Fibroblast of lung (primary cell): ENCODE results near the gene RAB13.

ENCODE experiments used
- CTCF ChIP-seq, 2 donors: IDR thresholded peaks in 1 of 2; conservative IDR thresholded peaks in 1 of 2; 1 replicate in 1 of 2; 2 replicates in 1 of 2; pipeline ENCODE4 v1.5.1; 2011 to 2012; ENCODE audit warnings: low read length in 2 of 2, control low read depth in 1 of 2, inconsistent platforms in 1 of 2, low read depth in 1 of 2, mild to moderate bottlenecking in 1 of 2
- EZH2 ChIP-seq: IDR thresholded peaks from 2 replicates; pipeline ENCODE4 v1.5.1; 2012; ENCODE audit warnings: low read length, control low read depth, mild to moderate bottlenecking; ENCODE audit errors: missing control alignments

GRCh38 chr1:153963850-153964331, 22.2 kb downstream of the RAB13 start:
- TF ChIP-seq CTCF (conservative IDR thresholded peaks at IDR 0.05 in 1 of 2, IDR thresholded peaks at IDR 0.05 in 1 of 2; ENCODE audit: low read depth in 1 of 2, low read length in 2 of 2) (no peak), EZH2 (no peak)
